A549 treated with CORT108297 at 1 μM for 4 hours (cell line): ENCODE data around the gene FBLN1. TPM values are rescaled to one million over a fixed set of nuclear protein-coding genes. Genes with fewer than 3 reads are reported as not detected.

Source experiments
- total RNA-seq: library from RNA; stranded (reverse); fragments of 200-300 nt; extraction: Qiagen RNA extraction; gene quantifications from 5 replicates; pipeline ENCODE4 v1.2.3, GENCODE V29; 2022

The FBLN1 gene
- 35.9 to 51.1 TPM (median 49.6 TPM) in 5 replicates for total RNA-seq

GRCh38 chr22:45502215-45503049 is at the start of gene FBLN1:
Gene FBLN1 (plus strand): TSS chr22:45502883. CDS start chr22:45502986, 103 bp downstream.

Other genes with a start within 250 kb of the FBLN1 start
- not detected in 5 replicates for gene UPK3A, start 217.9 kb upstream of the FBLN1 start, total RNA-seq
- 9.3 to 12.3 TPM (median 10.2 TPM) in 5 replicates for gene FAM118A, start 192.9 kb upstream of the FBLN1 start, total RNA-seq
- gene SMC1B, start 89.3 kb upstream of the FBLN1 start, total RNA-seq, result 0.02 to 0.03 TPM (median 0.03 TPM) in 3 of 5 replicates, not detected in the others
- gene RIBC2, start 89.2 kb upstream of the FBLN1 start, total RNA-seq, result 1.9 to 3.1 TPM (median 2.3 TPM) in 5 replicates
- gene ATXN10, start 169.0 kb downstream of the FBLN1 start, total RNA-seq, result 87.5 to 109 TPM (median 104 TPM) in 5 replicates